Measurements from ENCODE around the gene HHIPL1. TPM values are rescaled to one million over a fixed set of nuclear protein-coding genes. Genes with fewer than 3 reads are reported as not detected.

Gene HHIPL1
- total and polyA plus RNA-seq, 2 of the 8 experiments (the other 6 are each of a cell fraction or from before 2014, with no cell fraction given), result 1.5 to 2.6 TPM

GRCh38 chr14:99628887-99629618 is 15.9 kb upstream of the HHIPL1 start (continued):
- TF ChIP-seq ATF2 (IDR thresholded peaks at IDR 0.05; ENCODE audit: low read length) (no peak), EGR1 (IDR thresholded peaks at IDR 0.05; ENCODE audit: borderline replicate concordance, low read depth, low read length) (no peak), POU5F1 (IDR thresholded peaks at IDR 0.05; ENCODE audit: low read depth, low read length) (no peak), KDM4A (IDR thresholded peaks at IDR 0.05; ENCODE audit: low read depth, low read length, severe bottlenecking) (no peak), SAP30 (IDR thresholded peaks at IDR 0.05; ENCODE audit: insufficient read depth, insufficient replicate concordance, low read length) (no peak), JUN (IDR thresholded peaks at IDR 0.05; ENCODE audit: low read depth, low read length) (no peak), NANOG (IDR thresholded peaks at IDR 0.05; ENCODE audit: insufficient read depth, low read depth, low read length, poor library complexity, severe bottlenecking) (no peak), SRF (IDR thresholded peaks at IDR 0.05; ENCODE audit: low read depth, low read length) (0 out of 2 replicates have a peak, but pooled peaks have one; percentile 4), RXRA (IDR thresholded peaks at IDR 0.05; ENCODE audit: insufficient read depth, low read depth, low read length) (no peak), RAD21 (IDR thresholded peaks at IDR 0.05 in 1 of 2, conservative IDR thresholded peaks at IDR 0.05 in 1 of 2; ENCODE audit: low read depth in 2 of 2, low read length in 2 of 2) (peak; percentile 99), SP4 (IDR thresholded peaks at IDR 0.05; ENCODE audit: low read length) (no peak), SP2 (IDR thresholded peaks at IDR 0.05; ENCODE audit: low read length) (no peak), TCF12 (IDR thresholded peaks at IDR 0.05; ENCODE audit: low read depth, low read length) (peak; percentile 86; the same call in 1 of the 2 replicates), CBX8 (IDR thresholded peaks at IDR 0.05; ENCODE audit: borderline replicate concordance, low read depth, low read length) (no peak), POLR2AphosphoS5 (IDR thresholded peaks at IDR 0.05; ENCODE audit: low read depth, low read length) (no peak), RFX5 (IDR thresholded peaks at IDR 0.05; ENCODE audit: borderline replicate concordance, low read depth, low read length) (no peak), CREB1 (IDR thresholded peaks at IDR 0.05) (no peak), SP1 (IDR thresholded peaks at IDR 0.05; ENCODE audit: low read depth, low read length) (no peak), SUZ12 (IDR thresholded peaks at IDR 0.05; ENCODE audit: low read length) (no peak), TAF7 (optimal IDR thresholded peaks at IDR 0.05; ENCODE audit: borderline replicate concordance, low read depth, low read length) (no peak), TEAD4 (IDR thresholded peaks at IDR 0.05; ENCODE audit: low read depth, low read length) (no peak), ASH2L (IDR thresholded peaks at IDR 0.05; ENCODE audit: low read length) (no peak), E2F6 (IDR thresholded peaks at IDR 0.05) (no peak)

Data from H1 (cell line).